ENCODE results near the gene IQSEC1. TPM values are rescaled to one million over a fixed set of nuclear protein-coding genes. Genes with fewer than 3 reads are reported as not detected.

The IQSEC1 gene
- total RNA-seq, 1 donor from 2014 or later = 29.5 TPM

- H3K4me3 Mint-ChIP-seq (ENCODE audit: unreplicated experiment) = peak overlapping the region; percentile 85
Measured at GRCh38 chr3:12995389-12996180, 77.6 kb downstream of the IQSEC1 start.

GRCh38 chr3:12994607-12995388 is 78.4 kb downstream of the IQSEC1 start:
- no peaks in the 10 kb centered on the region for H3K79me2 ChIP-seq (ENCODE audit: insufficient read depth, low read length)
- H3K9me3 ChIP-seq (ENCODE audit: insufficient read depth, low read depth, low read length) = no peaks in the 10 kb centered on the region
- H3K9ac ChIP-seq (ENCODE audit: low read length) = peak overlapping the region; percentile 71
- no peaks in the 10 kb centered on the region for H3K36me3 ChIP-seq (ENCODE audit: insufficient read depth, low read length)
- peak overlapping the region; percentile 60 for H3K4me3 ChIP-seq (ENCODE audit: insufficient read depth, low read depth, low read length)
- peaks cover 18% of the 10 kb centered on the region for H3K4me1 ChIP-seq (ENCODE audit: insufficient read depth, low read length)
- peaks cover 12% of the 10 kb centered on the region for H4K20me1 ChIP-seq (ENCODE audit: insufficient read depth, low read length)
- H3K27ac Mint-ChIP-seq (ENCODE audit: unreplicated experiment) = peak overlapping the region; percentile 60
- no peaks in the 10 kb centered on the region for H3K9me3 Mint-ChIP-seq (ENCODE audit: unreplicated experiment)
- peak overlapping the region; percentile 94 for H3K4me2 ChIP-seq (ENCODE audit: low read length)
- DNase-seq (ENCODE audit: low read depth) (peak; percentile 48), FAIRE-seq (no peak)
- no peak overlapping the region for H3K27ac ChIP-seq (ENCODE audit: low read depth, low read length)
- peaks cover 24% of the 10 kb centered on the region for H3K4me1 Mint-ChIP-seq (ENCODE audit: low read depth, unreplicated experiment)
- TF ChIP-seq EZH2 (IDR thresholded peaks at IDR 0.05; ENCODE audit: insufficient read depth, low read length) = peak; percentile 60
- peak; percentile 52 for TF ChIP-seq CTCF (IDR thresholded peaks at IDR 0.05; ENCODE audit: insufficient read depth, low read depth, low read length)
- H3K36me3 Mint-ChIP-seq (ENCODE audit: low read depth, unreplicated experiment) = no peaks in the 10 kb centered on the region
- H3K27me3 Mint-ChIP-seq (ENCODE audit: low read depth, unreplicated experiment) = peaks cover 5% of the 10 kb centered on the region
- peak overlapping the region; percentile 95 for H2AFZ ChIP-seq (ENCODE audit: low read depth, low read length)
- peak overlapping the region; percentile 85 for H3K4me3 Mint-ChIP-seq (ENCODE audit: unreplicated experiment)
- H3K27me3 ChIP-seq (ENCODE audit: insufficient read depth, low read length) = no peaks in the 10 kb centered on the region

More at GRCh38 chr3:12995389-12996180, 77.6 kb downstream of the IQSEC1 start:
- H4K20me1 ChIP-seq (ENCODE audit: insufficient read depth, low read length) = peaks cover 7% of the 10 kb centered on the region
- peaks cover 5% of the 10 kb centered on the region for H3K27me3 Mint-ChIP-seq (ENCODE audit: low read depth, unreplicated experiment)
- DNase-seq (ENCODE audit: low read depth) (no peak), FAIRE-seq (no peak)
- H3K4me1 ChIP-seq (ENCODE audit: insufficient read depth, low read length) = peaks cover 12% of the 10 kb centered on the region
- H3K36me3 Mint-ChIP-seq (ENCODE audit: low read depth, unreplicated experiment) = no peaks in the 10 kb centered on the region
- no peak for TF ChIP-seq CTCF (IDR thresholded peaks at IDR 0.05; ENCODE audit: insufficient read depth, low read depth, low read length)
- no peak for TF ChIP-seq EZH2 (IDR thresholded peaks at IDR 0.05; ENCODE audit: insufficient read depth, low read length)
- peak overlapping the region; percentile 95 for H2AFZ ChIP-seq (ENCODE audit: low read depth, low read length)
- no peaks in the 10 kb centered on the region for H3K36me3 ChIP-seq (ENCODE audit: insufficient read depth, low read length)
- no peaks in the 10 kb centered on the region for H3K79me2 ChIP-seq (ENCODE audit: insufficient read depth, low read length)
- H3K9me3 Mint-ChIP-seq (ENCODE audit: unreplicated experiment) = no peaks in the 10 kb centered on the region
- no peaks in the 10 kb centered on the region for H3K9me3 ChIP-seq (ENCODE audit: insufficient read depth, low read depth, low read length)
- peaks cover 19% of the 10 kb centered on the region for H3K4me1 Mint-ChIP-seq (ENCODE audit: low read depth, unreplicated experiment)
- no peaks in the 10 kb centered on the region for H3K27me3 ChIP-seq (ENCODE audit: insufficient read depth, low read length)
- no peak overlapping the region for H3K27ac ChIP-seq (ENCODE audit: low read depth, low read length)
- H3K4me2 ChIP-seq (ENCODE audit: low read length) = peak overlapping the region; percentile 94
- H3K27ac Mint-ChIP-seq (ENCODE audit: unreplicated experiment) = peak overlapping the region; percentile 60
- H3K4me3 ChIP-seq (ENCODE audit: insufficient read depth, low read depth, low read length) = no peak overlapping the region
- H3K9ac ChIP-seq (ENCODE audit: low read length) = peak overlapping the region; percentile 34
